ENCODE measurements around the gene TSPAN14.

TSPAN14 gene

GRCh38 chr10:80425901-80426300 is 28.2 kb upstream of the TSPAN14 start:
- DNase-seq, result no peak

- no peak for DNase-seq
Observed at GRCh38 chr10:80427541-80427940, 26.6 kb upstream of the TSPAN14 start.

- DNase-seq, result no peak
Observed at GRCh38 chr10:80429521-80429973, 24.6 kb upstream of the TSPAN14 start.

- DNase-seq, result no peak
Observed at GRCh38 chr10:80433134-80433533, 21.0 kb upstream of the TSPAN14 start.

- no peak for DNase-seq
Observed at GRCh38 chr10:80436446-80437098, 17.5 kb upstream of the TSPAN14 start.

GRCh38 chr10:80437227-80437626 is 16.9 kb upstream of the TSPAN14 start:
- DNase-seq, result no peak

- DNase-seq, result no peak
Observed at GRCh38 chr10:80441831-80442230, 12.3 kb upstream of the TSPAN14 start.

- DNase-seq, result no peak
Observed at GRCh38 chr10:80442879-80443278, 11.2 kb upstream of the TSPAN14 start.

- DNase-seq, result no peak
Observed at GRCh38 chr10:80443531-80443974, 10.6 kb upstream of the TSPAN14 start.

GRCh38 chr10:80444124-80444523 is 10.0 kb upstream of the TSPAN14 start:
- DNase-seq, result no peak

GRCh38 chr10:80444646-80445319 is 9.3 kb upstream of the TSPAN14 start:
- peak; percentile 12 for DNase-seq

GRCh38 chr10:80447436-80448190 is 6.5 kb upstream of the TSPAN14 start:
- DNase-seq, result no peak

GRCh38 chr10:80448209-80448942 is 5.7 kb upstream of the TSPAN14 start:
- no peak for DNase-seq

GRCh38 chr10:80449520-80449919 is 4.6 kb upstream of the TSPAN14 start:
- DNase-seq, result no peak

- no peak for DNase-seq
Observed at GRCh38 chr10:80451132-80451531, 3.0 kb upstream of the TSPAN14 start.

GRCh38 chr10:80452069-80452468 is 2.0 kb upstream of the TSPAN14 start:
- DNase-seq, result no peak

- no peak for DNase-seq
Observed at GRCh38 chr10:80452640-80453039, 1.5 kb upstream of the TSPAN14 start.

GRCh38 chr10:80453056-80453841 is 861 bp upstream of the TSPAN14 start:
- DNase-seq, result no peak

GRCh38 chr10:80454513-80455460 is 677 bp downstream of the TSPAN14 start:
- DNase-seq, result no peak

GRCh38 chr10:80455461-80456349 is 1.6 kb downstream of the TSPAN14 start:
- DNase-seq, result no peak
